ENCODE data around the gene DLST. TPM values are rescaled to one million over a fixed set of nuclear protein-coding genes. Genes with fewer than 3 reads are reported as not detected.

Gene DLST
- total RNA-seq, 1 donor from 2014 or later = 58.6 TPM

GRCh38 chr14:74942608-74943007 lies 60.9 kb downstream of the DLST start:
- no peak overlapping the region for H3K4me3 ChIP-seq (ENCODE audit: low read depth, low read length)
- DNase-seq (ENCODE audit: low read depth) = no peak
- TF ChIP-seq CTCF (conservative IDR thresholded peaks at IDR 0.05; ENCODE audit: low read depth, low read length) = no peak

DNA sequence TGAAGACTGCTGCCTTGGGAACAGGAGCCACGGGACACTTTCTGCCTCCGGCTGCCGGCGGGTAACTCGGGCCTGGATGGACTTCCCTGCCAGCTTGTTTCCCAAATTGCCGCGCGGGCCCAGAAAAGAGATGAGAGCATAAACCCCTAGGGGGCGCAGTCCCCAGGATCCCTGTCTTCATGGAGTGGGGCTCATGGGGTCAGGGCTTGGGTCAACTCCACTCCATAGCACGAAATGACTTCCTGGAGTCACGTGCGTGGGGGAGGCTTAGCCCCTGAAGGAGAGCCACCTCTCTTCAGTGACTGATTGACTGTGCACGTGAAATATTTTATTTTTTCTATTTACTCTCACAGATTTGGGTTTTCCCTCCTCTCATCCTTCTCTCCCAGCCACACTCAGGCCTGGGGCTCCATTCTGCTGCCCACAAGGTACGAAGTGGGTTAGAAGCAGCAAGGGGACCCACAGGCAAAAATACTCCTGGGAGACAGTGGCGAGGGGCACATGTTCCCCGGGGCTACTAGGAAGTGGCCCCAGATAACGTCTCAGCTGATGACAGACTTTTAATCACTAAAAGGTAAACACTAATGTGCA lies 63.6 kb downstream of the DLST start:
- DNase-seq (ENCODE audit: low read depth) = no peak
- peak; percentile 71 for TF ChIP-seq CTCF (conservative IDR thresholded peaks at IDR 0.05; ENCODE audit: low read depth, low read length)
- H3K4me3 ChIP-seq (ENCODE audit: low read depth, low read length) = no peak overlapping the region

GRCh38 chr14:74945852-74946658 lies 64.3 kb downstream of the DLST start:
- H3K4me3 ChIP-seq (ENCODE audit: low read depth, low read length) = no peak overlapping the region
- DNase-seq (ENCODE audit: low read depth) = no peak
- TF ChIP-seq CTCF (conservative IDR thresholded peaks at IDR 0.05; ENCODE audit: low read depth, low read length) = peak; percentile 93

GRCh38 chr14:74946659-74947281 lies 65.1 kb downstream of the DLST start:
- H3K4me3 ChIP-seq (ENCODE audit: low read depth, low read length) = no peak overlapping the region
- TF ChIP-seq CTCF (conservative IDR thresholded peaks at IDR 0.05; ENCODE audit: low read depth, low read length) = no peak
- DNase-seq (ENCODE audit: low read depth) = no peak

DNA sequence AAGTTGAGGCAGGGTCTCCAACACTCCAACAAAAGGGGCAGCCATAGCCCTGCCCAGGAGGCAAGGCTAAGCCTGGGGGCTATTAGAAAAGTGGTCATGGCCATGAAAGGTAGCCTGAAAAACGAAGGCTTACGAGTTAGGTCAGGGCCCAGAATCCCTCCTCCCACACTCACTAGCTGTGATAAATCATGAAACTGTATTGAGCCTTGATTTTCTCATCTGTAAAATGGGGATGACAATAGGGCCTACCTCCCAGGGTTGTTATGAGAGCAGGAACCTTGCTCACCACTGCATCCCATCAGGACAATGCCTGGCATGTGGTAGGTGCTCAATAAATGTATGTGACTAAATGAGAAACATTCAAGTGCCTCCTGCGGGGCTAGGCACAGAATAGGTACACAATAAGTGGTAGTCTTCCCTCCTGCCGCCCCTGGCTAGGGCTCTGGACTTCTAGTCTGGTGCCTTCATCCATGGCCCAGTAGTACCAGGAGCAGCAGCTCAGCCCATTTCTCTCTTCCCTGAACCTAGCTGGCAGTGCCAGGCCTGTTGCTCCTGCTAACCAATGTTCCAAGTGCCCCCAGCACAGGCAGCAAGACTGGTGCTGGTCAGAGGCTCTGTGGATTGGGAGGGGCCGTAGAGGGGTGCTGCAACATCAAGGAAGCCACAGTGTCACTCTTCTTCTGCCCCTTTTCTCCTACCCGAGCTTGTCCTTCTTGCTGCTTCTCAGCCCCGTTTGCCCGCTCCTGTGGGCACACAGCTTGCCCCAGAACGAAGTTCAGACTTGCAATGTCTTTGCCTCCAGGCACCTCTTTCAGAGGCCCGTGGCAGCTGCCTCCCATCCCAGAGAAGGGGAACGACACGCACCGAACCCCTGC lies 65.9 kb downstream of the DLST start:
- no peak for DNase-seq (ENCODE audit: low read depth)
- H3K4me3 ChIP-seq (ENCODE audit: low read depth, low read length) = no peak overlapping the region
- no peak for TF ChIP-seq CTCF (conservative IDR thresholded peaks at IDR 0.05; ENCODE audit: low read depth, low read length)

GRCh38 chr14:74948228-74949175 lies 66.8 kb downstream of the DLST start:
- no peak for TF ChIP-seq CTCF (conservative IDR thresholded peaks at IDR 0.05; ENCODE audit: low read depth, low read length)
- no peak for DNase-seq (ENCODE audit: low read depth)
- no peak overlapping the region for H3K4me3 ChIP-seq (ENCODE audit: low read depth, low read length)
